HepG2 (cell line): ENCODE results near the gene SPRED2. TPM values are rescaled to one million over a fixed set of nuclear protein-coding genes. Genes with fewer than 3 reads are reported as not detected.

Source experiments
- BCL6 ChIP-seq: IDR thresholded peaks from 2 replicates; pipeline ENCODE4 v1.6.1; 2016; ENCODE audit warnings: missing genetic modification reagents, missing compliant biosample characterization
- FOXA3 ChIP-seq: IDR thresholded peaks from 2 replicates; pipeline ENCODE4 v1.6.1; 2016; ENCODE audit warnings: missing genetic modification reagents, missing compliant biosample characterization
- MTF2 ChIP-seq: sonication (generic); formaldehyde crosslinking; IDR thresholded peaks from 2 replicates; pipeline ENCODE4 v1.5.0; 2020; ENCODE audit warnings: missing genetic modification reagents, borderline replicate concordance
- NR1H2 ChIP-seq: sonication (generic); formaldehyde crosslinking; IDR thresholded peaks from 2 replicates; pipeline ENCODE4 v1.8.1; 2022; ENCODE audit warnings: low read depth, missing genetic modification reagents, borderline replicate concordance
- NR2C2 ChIP-seq: sonication (generic); formaldehyde crosslinking; IDR thresholded peaks from 2 replicates; pipeline ENCODE4 v1.4.0; 2020; ENCODE audit warnings: missing genetic modification reagents, mild to moderate bottlenecking, moderate library complexity, borderline replicate concordance
- RORA ChIP-seq: sonication (generic); formaldehyde crosslinking; IDR thresholded peaks from 2 replicates; pipeline ENCODE4 v1.5.0; 2020; ENCODE audit warnings: mild to moderate bottlenecking, missing genetic modification reagents, moderate library complexity
- SALL1 ChIP-seq: sonication (generic); formaldehyde crosslinking; IDR thresholded peaks from 2 replicates; pipeline ENCODE4 v1.8.0; 2022; ENCODE audit warnings: mild to moderate bottlenecking, missing genetic modification reagents
- SAP130 ChIP-seq: IDR thresholded peaks from 2 replicates; pipeline ENCODE4 v1.6.1; 2016; ENCODE audit warnings: low read depth
- ZMAT3 ChIP-seq: sonication (generic); formaldehyde crosslinking; conservative IDR thresholded peaks from 2 replicates; pipeline ENCODE4 v1.7.0; 2021; ENCODE audit warnings: missing genetic modification reagents
- ZNF44 ChIP-seq: sonication (generic); formaldehyde crosslinking; IDR thresholded peaks from 2 replicates; pipeline ENCODE4 v1.5.1; 2020; ENCODE audit warnings: mild to moderate bottlenecking, missing genetic modification reagents
- ZNF776 ChIP-seq: sonication (generic); formaldehyde crosslinking; IDR thresholded peaks from 2 replicates; pipeline ENCODE4 v1.4.0; 2020; ENCODE audit warnings: mild to moderate bottlenecking, missing genetic modification reagents
- ZSCAN22 ChIP-seq: sonication (generic); formaldehyde crosslinking; IDR thresholded peaks from 2 replicates; pipeline ENCODE4 v1.4.0; 2020; ENCODE audit warnings: mild to moderate bottlenecking, missing genetic modification reagents
- polyA plus RNA-seq, 8 experiments: library from polyadenylated mRNA; depleted of rRNA in 3 of 8; stranded (reverse) in 7 of 8; unstranded in 1 of 8; fragments of >200 nt; fragmentation: Illumina TruSeq in 4 of 8; extraction: Trizol in 4 of 8; gene quantifications; 2 replicates each; pipeline versions ENCODE4 v1.2.1 to v1.2.3, GENCODE V29; 2011 to 2016; ENCODE audit warnings: low read depth in 4 of 8, missing spikeins in 1 of 8, mixed read lengths in 1 of 8; ENCODE audit not compliant: insufficient read depth in 1 of 8
- total RNA-seq, 5 experiments: library from RNA; depleted of rRNA; stranded (reverse); fragments of >200 nt; fragmentation: Illumina TruSeq; extraction: Trizol; gene quantifications; 2 replicates each; pipeline ENCODE4 v1.2.3, GENCODE V29; 2016; ENCODE audit warnings: low read depth in 1 of 5
- TF ChIP-seq, protein P1 (sequence below): sonication (generic); formaldehyde crosslinking; IDR thresholded peaks from 2 replicates; pipeline ENCODE4 v1.5.1; 2020; ENCODE audit warnings: mild to moderate bottlenecking, missing genetic modification reagents, borderline replicate concordance
- TF ChIP-seq, protein P2 (sequence below): IDR thresholded peaks from 2 replicates; pipeline ENCODE4 v1.6.1; 2016; ENCODE audit warnings: mild to moderate bottlenecking
- TF ChIP-seq, protein P3 (sequence below): sonication (generic); formaldehyde crosslinking; IDR thresholded peaks from 2 replicates; pipeline ENCODE4 v1.4.0; 2020; ENCODE audit warnings: mild to moderate bottlenecking, missing genetic modification reagents
- TF ChIP-seq, protein P4 (sequence below): sonication (generic); formaldehyde crosslinking; conservative IDR thresholded peaks from 2 replicates; pipeline ENCODE4 v1.4.0; 2020; ENCODE audit warnings: missing genetic modification reagents
- TF ChIP-seq, protein P5 (sequence below): IDR thresholded peaks from 2 replicates; pipeline ENCODE4 v1.4.0; 2020; ENCODE audit warnings: mild to moderate bottlenecking, missing genetic modification reagents

Gene SPRED2
- total and polyA plus RNA-seq, 2 of the 13 experiments (the other 11 are each of a cell fraction or from before 2014, with no cell fraction given) = 13.0 to 37.0 TPM

DNA sequence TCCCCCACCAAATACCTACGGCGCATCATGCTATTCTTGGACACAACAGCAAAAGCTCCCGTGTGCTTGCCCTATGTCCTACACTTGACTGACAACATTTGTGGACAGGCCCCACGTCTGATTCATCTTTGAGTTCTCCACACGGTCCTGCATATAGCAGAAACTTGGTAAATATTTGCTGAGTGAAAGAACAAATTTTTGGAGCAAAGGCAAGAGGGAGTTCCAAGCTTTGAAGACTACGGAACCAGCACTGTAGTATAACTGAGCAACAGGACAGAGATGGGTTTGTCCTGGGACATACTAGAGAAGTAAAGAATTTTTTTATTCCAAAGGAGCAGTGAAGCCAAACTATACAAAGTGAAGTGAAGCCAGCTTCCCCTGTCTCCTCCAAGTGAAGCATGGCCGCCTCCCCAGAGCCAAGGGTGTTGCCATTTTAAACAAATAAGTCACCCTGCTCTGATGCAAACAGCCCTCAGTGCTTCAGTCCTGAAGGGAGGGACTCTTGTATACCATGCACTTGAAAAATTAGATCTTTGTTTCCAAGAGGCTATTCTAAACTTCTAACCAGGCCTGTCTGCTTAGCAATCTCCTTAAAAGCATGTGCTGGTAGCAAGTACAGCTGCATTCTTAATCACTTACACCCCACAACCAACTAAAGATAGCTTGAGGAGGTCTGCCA, 35.9 kb downstream of the SPRED2 start (continued):
- no peak for TF ChIP-seq RORA (CRISPR knock-in tag)
- TF ChIP-seq BCL6 (CRISPR knock-in tag) = peak; percentile 81
- TF ChIP-seq NR2C2 (CRISPR knock-in tag) = peak; percentile 56; the same call in 1 of the 2 replicates
- peak; percentile 99 for TF ChIP-seq SALL1 (CRISPR knock-in tag)
- TF ChIP-seq ZNF776 (CRISPR knock-in tag) = no peak
- TF ChIP-seq, protein P1, sequence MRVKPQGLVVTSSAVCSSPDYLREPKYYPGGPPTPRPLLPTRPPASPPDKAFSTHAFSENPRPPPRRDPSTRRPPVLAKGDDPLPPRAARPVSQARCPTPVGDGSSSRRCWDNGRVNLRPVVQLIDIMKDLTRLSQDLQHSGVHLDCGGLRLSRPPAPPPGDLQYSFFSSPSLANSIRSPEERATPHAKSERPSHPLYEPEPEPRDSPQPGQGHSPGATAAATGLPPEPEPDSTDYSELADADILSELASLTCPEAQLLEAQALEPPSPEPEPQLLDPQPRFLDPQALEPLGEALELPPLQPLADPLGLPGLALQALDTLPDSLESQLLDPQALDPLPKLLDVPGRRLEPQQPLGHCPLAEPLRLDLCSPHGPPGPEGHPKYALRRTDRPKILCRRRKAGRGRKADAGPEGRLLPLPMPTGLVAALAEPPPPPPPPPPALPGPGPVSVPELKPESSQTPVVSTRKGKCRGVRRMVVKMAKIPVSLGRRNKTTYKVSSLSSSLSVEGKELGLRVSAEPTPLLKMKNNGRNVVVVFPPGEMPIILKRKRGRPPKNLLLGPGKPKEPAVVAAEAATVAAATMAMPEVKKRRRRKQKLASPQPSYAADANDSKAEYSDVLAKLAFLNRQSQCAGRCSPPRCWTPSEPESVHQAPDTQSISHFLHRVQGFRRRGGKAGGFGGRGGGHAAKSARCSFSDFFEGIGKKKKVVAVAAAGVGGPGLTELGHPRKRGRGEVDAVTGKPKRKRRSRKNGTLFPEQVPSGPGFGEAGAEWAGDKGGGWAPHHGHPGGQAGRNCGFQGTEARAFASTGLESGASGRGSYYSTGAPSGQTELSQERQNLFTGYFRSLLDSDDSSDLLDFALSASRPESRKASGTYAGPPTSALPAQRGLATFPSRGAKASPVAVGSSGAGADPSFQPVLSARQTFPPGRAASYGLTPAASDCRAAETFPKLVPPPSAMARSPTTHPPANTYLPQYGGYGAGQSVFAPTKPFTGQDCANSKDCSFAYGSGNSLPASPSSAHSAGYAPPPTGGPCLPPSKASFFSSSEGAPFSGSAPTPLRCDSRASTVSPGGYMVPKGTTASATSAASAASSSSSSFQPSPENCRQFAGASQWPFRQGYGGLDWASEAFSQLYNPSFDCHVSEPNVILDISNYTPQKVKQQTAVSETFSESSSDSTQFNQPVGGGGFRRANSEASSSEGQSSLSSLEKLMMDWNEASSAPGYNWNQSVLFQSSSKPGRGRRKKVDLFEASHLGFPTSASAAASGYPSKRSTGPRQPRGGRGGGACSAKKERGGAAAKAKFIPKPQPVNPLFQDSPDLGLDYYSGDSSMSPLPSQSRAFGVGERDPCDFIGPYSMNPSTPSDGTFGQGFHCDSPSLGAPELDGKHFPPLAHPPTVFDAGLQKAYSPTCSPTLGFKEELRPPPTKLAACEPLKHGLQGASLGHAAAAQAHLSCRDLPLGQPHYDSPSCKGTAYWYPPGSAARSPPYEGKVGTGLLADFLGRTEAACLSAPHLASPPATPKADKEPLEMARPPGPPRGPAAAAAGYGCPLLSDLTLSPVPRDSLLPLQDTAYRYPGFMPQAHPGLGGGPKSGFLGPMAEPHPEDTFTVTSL (CRISPR knock-in tag) = peak; percentile 91; the same call in 1 of the 2 replicates
- TF ChIP-seq, protein P2, sequence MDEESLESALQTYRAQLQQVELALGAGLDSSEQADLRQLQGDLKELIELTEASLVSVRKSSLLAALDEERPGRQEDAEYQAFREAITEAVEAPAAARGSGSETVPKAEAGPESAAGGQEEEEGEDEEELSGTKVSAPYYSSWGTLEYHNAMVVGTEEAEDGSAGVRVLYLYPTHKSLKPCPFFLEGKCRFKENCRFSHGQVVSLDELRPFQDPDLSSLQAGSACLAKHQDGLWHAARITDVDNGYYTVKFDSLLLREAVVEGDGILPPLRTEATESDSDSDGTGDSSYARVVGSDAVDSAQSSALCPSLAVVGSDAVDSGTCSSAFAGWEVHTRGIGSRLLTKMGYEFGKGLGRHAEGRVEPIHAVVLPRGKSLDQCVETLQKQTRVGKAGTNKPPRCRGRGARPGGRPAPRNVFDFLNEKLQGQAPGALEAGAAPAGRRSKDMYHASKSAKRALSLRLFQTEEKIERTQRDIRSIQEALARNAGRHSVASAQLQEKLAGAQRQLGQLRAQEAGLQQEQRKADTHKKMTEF (CRISPR knock-in tag) = peak; percentile 75; the same call in 1 of the 2 replicates
- TF ChIP-seq, protein P3, sequence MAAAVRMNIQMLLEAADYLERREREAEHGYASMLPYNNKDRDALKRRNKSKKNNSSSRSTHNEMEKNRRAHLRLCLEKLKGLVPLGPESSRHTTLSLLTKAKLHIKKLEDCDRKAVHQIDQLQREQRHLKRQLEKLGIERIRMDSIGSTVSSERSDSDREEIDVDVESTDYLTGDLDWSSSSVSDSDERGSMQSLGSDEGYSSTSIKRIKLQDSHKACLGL (CRISPR knock-in tag) = no peak
- TF ChIP-seq ZMAT3 (CRISPR knock-in tag) = peak; percentile 81
- TF ChIP-seq ZNF44 (CRISPR knock-in tag) = peak; percentile 93
- TF ChIP-seq MTF2 (CRISPR knock-in tag) = no peak
- TF ChIP-seq, protein P4, sequence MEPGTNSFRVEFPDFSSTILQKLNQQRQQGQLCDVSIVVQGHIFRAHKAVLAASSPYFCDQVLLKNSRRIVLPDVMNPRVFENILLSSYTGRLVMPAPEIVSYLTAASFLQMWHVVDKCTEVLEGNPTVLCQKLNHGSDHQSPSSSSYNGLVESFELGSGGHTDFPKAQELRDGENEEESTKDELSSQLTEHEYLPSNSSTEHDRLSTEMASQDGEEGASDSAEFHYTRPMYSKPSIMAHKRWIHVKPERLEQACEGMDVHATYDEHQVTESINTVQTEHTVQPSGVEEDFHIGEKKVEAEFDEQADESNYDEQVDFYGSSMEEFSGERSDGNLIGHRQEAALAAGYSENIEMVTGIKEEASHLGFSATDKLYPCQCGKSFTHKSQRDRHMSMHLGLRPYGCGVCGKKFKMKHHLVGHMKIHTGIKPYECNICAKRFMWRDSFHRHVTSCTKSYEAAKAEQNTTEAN (CRISPR knock-in tag) = peak; percentile 53; the same call in 1 of the 2 replicates
- TF ChIP-seq FOXA3 (CRISPR knock-in tag) = peak; percentile 95
- no peak for TF ChIP-seq ZSCAN22 (CRISPR knock-in tag)
- TF ChIP-seq NR1H2 (CRISPR knock-in tag) = no peak
- peak; percentile 92 for TF ChIP-seq SAP130 (CRISPR knock-in tag)
- TF ChIP-seq, protein P5, sequence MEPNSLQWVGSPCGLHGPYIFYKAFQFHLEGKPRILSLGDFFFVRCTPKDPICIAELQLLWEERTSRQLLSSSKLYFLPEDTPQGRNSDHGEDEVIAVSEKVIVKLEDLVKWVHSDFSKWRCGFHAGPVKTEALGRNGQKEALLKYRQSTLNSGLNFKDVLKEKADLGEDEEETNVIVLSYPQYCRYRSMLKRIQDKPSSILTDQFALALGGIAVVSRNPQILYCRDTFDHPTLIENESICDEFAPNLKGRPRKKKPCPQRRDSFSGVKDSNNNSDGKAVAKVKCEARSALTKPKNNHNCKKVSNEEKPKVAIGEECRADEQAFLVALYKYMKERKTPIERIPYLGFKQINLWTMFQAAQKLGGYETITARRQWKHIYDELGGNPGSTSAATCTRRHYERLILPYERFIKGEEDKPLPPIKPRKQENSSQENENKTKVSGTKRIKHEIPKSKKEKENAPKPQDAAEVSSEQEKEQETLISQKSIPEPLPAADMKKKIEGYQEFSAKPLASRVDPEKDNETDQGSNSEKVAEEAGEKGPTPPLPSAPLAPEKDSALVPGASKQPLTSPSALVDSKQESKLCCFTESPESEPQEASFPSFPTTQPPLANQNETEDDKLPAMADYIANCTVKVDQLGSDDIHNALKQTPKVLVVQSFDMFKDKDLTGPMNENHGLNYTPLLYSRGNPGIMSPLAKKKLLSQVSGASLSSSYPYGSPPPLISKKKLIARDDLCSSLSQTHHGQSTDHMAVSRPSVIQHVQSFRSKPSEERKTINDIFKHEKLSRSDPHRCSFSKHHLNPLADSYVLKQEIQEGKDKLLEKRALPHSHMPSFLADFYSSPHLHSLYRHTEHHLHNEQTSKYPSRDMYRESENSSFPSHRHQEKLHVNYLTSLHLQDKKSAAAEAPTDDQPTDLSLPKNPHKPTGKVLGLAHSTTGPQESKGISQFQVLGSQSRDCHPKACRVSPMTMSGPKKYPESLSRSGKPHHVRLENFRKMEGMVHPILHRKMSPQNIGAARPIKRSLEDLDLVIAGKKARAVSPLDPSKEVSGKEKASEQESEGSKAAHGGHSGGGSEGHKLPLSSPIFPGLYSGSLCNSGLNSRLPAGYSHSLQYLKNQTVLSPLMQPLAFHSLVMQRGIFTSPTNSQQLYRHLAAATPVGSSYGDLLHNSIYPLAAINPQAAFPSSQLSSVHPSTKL (CRISPR knock-in tag) = peak; percentile 97
